ENCODE data around the gene MST1R.
"Not testable (repeated sequence)": the region's sequence is repeated elsewhere in the genome, so short reads cannot be mapped to it uniquely, and the experiment has no call there.

MST1R gene

DNA sequence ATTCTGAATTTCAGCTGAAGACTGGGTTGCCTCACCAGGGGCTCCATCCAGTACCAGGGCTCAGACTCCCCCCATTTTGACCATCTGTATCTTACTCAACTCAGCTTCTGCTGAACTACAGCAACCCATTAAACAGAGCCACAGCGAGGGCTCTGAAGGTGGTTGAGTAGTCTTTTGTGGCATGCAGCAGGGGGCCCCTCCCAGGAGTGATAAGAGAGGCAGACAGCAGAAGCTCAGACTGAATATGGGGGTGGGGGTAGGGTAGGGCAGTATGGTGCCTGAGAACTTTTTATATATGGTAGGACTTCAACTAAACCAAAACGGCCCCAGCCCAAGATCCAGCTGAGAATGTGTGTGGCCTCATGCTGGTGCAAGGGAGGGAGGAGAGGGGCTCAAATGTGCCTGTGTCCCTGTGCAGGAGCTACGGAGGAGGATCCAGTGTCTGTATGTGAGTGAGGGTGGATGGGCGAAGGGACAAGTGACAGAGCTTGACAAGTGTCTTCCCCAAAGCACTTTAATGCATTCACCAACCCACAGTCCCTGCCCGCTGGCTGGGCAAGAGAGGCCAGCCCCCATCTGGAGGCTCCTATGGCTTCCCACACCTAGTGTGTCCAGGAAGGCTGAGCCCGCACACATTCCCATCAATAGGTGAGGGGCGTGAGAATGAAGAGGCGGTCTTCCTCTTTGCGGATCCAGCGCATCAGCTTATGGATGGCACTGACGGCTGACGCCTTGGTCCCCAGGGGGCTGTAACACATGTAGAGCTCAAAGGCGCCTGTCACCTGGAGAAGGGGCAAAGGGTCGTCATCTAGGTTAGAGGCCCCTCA lies 4.9 kb upstream of the MST1R start:
- TF ChIP-seq, protein P1, sequence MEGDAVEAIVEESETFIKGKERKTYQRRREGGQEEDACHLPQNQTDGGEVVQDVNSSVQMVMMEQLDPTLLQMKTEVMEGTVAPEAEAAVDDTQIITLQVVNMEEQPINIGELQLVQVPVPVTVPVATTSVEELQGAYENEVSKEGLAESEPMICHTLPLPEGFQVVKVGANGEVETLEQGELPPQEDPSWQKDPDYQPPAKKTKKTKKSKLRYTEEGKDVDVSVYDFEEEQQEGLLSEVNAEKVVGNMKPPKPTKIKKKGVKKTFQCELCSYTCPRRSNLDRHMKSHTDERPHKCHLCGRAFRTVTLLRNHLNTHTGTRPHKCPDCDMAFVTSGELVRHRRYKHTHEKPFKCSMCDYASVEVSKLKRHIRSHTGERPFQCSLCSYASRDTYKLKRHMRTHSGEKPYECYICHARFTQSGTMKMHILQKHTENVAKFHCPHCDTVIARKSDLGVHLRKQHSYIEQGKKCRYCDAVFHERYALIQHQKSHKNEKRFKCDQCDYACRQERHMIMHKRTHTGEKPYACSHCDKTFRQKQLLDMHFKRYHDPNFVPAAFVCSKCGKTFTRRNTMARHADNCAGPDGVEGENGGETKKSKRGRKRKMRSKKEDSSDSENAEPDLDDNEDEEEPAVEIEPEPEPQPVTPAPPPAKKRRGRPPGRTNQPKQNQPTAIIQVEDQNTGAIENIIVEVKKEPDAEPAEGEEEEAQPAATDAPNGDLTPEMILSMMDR (IDR thresholded peaks at IDR 0.05): no peak
- Mint-ChIP-seq H3K4me1 (peaks cover 16% of the 10 kb centered on the region), H3K36me3 (ENCODE audit: low read depth) (peaks cover 10% of the 10 kb centered on the region), H3K27ac (no peak overlapping the region), H3K4me3 (no peak overlapping the region), H3K27me3 (ENCODE audit: low read depth, poor library complexity) (peaks cover 42% of the 10 kb centered on the region), H3K9me3 (no peaks in the 10 kb centered on the region)
- no peak for DNase-seq

DNA sequence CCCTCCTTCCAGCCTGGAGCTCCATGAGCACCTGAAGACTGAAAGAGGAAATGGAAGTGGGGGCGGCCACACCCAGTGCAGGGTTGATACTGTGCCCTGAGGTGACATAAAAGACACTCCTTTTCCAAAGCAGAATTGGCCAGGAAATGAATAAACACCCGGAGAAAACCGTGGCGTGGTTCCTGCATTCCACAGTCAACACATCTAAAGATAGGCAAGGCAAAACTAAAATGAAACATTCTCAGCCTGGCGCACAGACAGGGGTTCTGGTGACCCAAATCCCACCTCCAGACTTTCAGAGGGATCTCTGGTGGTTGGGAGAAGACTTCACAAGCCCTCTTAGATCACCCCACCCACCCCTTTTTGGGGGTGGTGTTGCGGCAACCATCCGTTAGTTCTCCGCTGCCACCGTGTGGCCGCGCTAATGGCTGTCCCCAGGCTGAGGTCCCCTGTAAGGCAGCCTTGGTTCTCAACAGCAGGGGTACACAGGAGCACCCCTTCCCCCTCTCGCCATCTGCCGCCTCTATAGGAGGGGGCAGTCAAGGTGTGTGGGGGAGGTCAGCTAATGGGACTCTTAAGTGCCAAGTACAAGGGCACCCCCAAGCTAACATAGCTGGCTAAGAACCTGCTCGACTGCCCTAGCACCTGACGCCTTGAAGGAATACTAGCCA lies 2.5 kb upstream of the MST1R start:
- peaks cover 16% of the 10 kb centered on the region for H3K4me1 Mint-ChIP-seq
- H3K9me3 Mint-ChIP-seq: no peaks in the 10 kb centered on the region
- H3K27me3 Mint-ChIP-seq (ENCODE audit: low read depth, poor library complexity): peaks cover 33% of the 10 kb centered on the region
- H3K4me3 Mint-ChIP-seq: no peak overlapping the region
- H3K36me3 Mint-ChIP-seq (ENCODE audit: low read depth): peaks cover 10% of the 10 kb centered on the region
- peak; percentile 49 for DNase-seq
- H3K27ac Mint-ChIP-seq: no peak overlapping the region
- TF ChIP-seq, protein P1 (IDR thresholded peaks at IDR 0.05): peak; percentile 55

DNA sequence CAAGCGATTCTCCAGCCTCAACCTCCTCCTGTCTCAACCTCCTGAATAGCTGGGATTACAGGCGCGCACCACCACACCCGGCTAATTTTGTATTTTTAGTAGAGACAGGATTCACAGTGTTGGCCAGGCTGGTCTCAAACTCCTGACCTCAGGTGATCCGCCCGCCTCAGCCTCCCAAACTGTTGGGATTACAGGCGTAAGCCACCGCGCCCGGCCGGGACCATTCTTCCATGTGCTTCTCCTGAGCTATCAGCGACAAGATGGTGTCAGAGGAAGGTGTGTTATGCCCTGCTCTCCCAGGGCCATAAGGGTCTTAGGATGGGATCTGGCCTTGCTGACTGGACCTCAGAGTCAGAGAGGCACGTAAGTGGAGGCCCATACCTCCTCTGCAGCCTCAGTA lies 775 bp upstream of the MST1R start:
- H3K4me3 Mint-ChIP-seq; H3K36me3 Mint-ChIP-seq (ENCODE audit: low read depth); H3K27ac Mint-ChIP-seq; DNase-seq; H3K9me3 Mint-ChIP-seq: not testable (repeated sequence)
- Mint-ChIP-seq H3K4me1 (peaks cover 12% of the 10 kb centered on the region), H3K27me3 (ENCODE audit: low read depth, poor library complexity) (peaks cover 16% of the 10 kb centered on the region)

DNA sequence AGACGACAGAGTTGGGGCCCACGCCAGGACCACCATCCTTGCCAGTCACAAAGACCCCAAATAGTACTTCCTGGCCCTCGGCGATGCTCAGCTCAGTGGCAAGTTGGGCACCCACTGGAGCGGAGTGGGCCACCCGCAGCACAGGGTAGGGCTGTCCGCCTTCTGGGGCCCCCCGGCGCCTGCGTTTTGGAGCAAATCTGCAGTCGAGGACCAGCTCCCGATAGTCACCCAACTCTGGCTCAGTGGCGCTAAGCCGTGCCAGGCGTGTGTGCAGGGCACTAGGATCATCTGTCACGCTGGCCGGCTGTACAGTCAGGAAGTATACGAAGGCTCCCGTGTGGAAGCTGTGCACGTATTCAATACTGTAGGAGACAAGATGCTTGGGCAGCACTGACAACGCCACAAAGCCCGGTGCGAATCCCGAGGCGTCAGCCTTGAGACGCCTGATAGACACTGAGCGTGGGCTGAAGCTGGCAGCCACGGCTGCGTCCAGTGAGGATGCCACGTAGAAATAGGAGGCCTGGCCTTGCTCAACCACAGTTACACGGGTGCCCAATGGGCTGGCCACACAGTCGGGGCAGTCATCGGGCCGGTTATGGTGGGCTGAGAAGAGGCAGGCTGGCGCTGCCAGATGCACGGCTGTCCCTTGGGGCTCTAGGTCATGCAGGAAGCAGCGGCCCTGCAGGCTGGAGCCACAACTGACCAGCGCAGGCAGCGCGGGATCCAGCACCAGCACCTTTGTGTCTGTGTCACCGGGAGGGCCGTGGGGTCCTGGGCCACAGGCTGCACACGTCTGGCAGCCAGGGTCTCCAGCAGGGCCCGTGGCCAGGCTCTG lies 945 bp downstream of the MST1R start:
- H3K4me3 Mint-ChIP-seq: no peak overlapping the region
- TF ChIP-seq, protein P1 (IDR thresholded peaks at IDR 0.05): no peak
- H3K27me3 Mint-ChIP-seq (ENCODE audit: low read depth, poor library complexity): peaks cover 7% of the 10 kb centered on the region
- H3K4me1 Mint-ChIP-seq: peaks cover 12% of the 10 kb centered on the region
- H3K9me3 Mint-ChIP-seq: no peaks in the 10 kb centered on the region
- H3K36me3 Mint-ChIP-seq (ENCODE audit: low read depth): no peaks in the 10 kb centered on the region
- H3K27ac Mint-ChIP-seq: no peak overlapping the region
- no peak for DNase-seq

DNA sequence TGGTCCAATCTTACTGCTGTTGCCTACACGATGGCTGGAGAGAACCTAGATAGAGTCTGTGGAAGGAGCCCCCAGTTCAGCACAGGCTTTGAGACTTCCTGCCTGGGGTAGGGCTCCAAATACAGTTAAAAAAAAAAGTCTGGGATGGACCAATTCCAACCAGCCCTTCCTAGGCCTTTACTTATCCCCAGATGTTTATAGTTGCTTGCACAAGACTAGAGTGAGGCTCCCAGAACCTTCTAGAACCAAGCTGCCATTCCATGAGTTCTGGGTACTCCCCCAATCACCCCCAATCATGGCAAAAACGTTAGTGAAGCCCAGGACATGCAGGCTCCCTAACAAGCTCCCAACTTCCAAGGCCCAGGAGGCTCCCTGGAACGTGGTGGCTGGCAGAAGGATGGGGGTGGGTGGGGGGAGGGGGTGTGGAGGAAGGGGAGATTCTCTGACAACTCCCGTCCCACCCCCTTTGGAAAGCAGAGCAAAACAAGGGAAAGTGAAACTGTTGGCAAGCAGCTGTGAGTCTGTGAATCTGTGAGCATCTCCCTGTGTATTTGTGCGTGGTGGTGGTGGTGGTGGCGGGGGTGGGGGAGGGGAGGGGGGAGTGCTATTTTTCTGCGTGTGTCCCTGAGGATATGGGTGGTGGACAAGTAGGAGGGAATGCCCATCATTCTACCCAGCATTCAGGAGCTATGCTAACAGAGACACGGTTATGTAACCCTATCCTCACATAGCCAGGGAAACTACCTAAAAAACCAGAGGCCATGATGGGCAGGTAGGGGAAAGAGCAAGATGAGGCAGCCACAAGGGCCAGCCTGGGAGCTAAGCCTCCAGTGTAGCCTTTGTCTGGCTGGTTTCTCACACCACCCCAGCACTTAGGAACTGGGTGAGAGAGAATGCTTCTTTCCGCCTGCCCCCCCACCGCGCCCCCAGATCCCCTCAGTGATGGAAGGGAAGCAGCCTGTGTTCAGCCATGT lies 2.0 kb downstream of the MST1R start:
- H3K27ac Mint-ChIP-seq: no peak overlapping the region
- H3K4me3 Mint-ChIP-seq: no peak overlapping the region
- peaks cover 12% of the 10 kb centered on the region for H3K4me1 Mint-ChIP-seq
- no peaks in the 10 kb centered on the region for H3K9me3 Mint-ChIP-seq
- peaks cover 7% of the 10 kb centered on the region for H3K27me3 Mint-ChIP-seq (ENCODE audit: low read depth, poor library complexity)
- H3K36me3 Mint-ChIP-seq (ENCODE audit: low read depth): no peaks in the 10 kb centered on the region
- TF ChIP-seq, protein P1 (IDR thresholded peaks at IDR 0.05): no peak
- DNase-seq: no peak

All from nephron progenitor cell (in vitro differentiated cells).